Effector memory CD4-positive, alpha-beta T cell (primary cell): Measurements from ENCODE around the gene CPT1C.
A peak's percentile ranks its signal among the peaks of the same experiment; 100 is the strongest.

Source experiments
- DNase-seq, 3 donors: peaks; one replicate each; pipeline ENCODE4 v3.0.0-alpha.2; 2020
- H3K27ac ChIP-seq: 2 replicates; pipeline ENCODE4 v1.7.0; 2013; ENCODE audit warnings: mild to moderate bottlenecking, low read length, moderate library complexity; ENCODE audit not compliant: insufficient read depth, poor library complexity, severe bottlenecking
- H3K27me3 ChIP-seq: replicated peaks from 2 replicates; pipeline ENCODE4 v1.7.0; 2013; ENCODE audit warnings: mild to moderate bottlenecking, low read length; ENCODE audit not compliant: insufficient read depth, control insufficient read depth, poor library complexity, severe bottlenecking
- H3K36me3 ChIP-seq: 2 replicates; pipeline ENCODE4 v1.7.0; 2013; ENCODE audit warnings: mild to moderate bottlenecking, low read length, moderate library complexity; ENCODE audit not compliant: control insufficient read depth, insufficient read depth
- H3K4me1 ChIP-seq: 2 replicates; pipeline ENCODE4 v1.7.0; 2013; ENCODE audit warnings: low read length, mild to moderate bottlenecking; ENCODE audit not compliant: control insufficient read depth, insufficient read depth, poor library complexity, severe bottlenecking
- H3K4me3 ChIP-seq: 2 replicates; pipeline ENCODE4 v1.7.0; 2013; ENCODE audit warnings: low read length, low read depth, mild to moderate bottlenecking; ENCODE audit not compliant: insufficient read depth, poor library complexity, severe bottlenecking
- H3K9me3 ChIP-seq: 2 replicates; pipeline ENCODE4 v1.7.0; 2013; ENCODE audit warnings: mild to moderate bottlenecking, low read length, moderate library complexity; ENCODE audit not compliant: control insufficient read depth

CPT1C gene

DNA sequence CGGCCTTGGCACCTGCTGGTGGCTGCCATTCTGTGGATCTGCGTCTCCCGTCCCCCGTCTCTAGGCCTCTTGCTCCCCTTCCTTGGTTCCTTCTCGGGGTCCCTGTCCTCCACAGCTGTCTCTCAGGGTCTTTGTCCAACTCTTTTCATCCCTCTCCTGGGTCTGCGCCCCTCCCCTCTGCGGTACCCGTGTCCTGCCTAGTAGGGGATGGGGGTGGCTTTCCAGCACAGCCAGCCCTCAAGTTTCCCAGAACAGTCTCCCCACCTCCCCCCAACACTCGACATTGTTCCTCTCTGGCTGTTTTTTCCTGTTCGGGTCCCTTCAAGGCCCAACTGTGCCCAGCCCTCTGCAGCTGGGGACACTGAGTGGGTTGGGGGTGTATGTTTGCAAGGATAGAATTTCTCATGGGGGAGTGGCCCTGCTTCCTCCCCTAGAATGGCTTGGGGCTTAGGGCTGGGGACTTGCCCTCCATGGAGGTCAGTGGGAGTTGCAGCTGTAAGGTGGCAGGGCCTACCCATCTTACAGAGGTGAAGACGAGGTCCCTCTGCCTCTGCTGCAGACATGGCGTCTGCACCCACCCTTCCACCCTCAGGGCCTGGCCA lies 2.3 kb upstream of the CPT1C start:
- Histone ChIP-seq H3K9me3 (no peaks in the 10 kb centered on the region), H3K36me3 (peaks cover 37% of the 10 kb centered on the region), H3K27me3 (peaks cover 8% of the 10 kb centered on the region), H3K4me3 (no peak overlapping the region), H3K27ac (no peak overlapping the region), H3K4me1 (peaks cover 28% of the 10 kb centered on the region)
- DNase-seq, result no peak

DNA sequence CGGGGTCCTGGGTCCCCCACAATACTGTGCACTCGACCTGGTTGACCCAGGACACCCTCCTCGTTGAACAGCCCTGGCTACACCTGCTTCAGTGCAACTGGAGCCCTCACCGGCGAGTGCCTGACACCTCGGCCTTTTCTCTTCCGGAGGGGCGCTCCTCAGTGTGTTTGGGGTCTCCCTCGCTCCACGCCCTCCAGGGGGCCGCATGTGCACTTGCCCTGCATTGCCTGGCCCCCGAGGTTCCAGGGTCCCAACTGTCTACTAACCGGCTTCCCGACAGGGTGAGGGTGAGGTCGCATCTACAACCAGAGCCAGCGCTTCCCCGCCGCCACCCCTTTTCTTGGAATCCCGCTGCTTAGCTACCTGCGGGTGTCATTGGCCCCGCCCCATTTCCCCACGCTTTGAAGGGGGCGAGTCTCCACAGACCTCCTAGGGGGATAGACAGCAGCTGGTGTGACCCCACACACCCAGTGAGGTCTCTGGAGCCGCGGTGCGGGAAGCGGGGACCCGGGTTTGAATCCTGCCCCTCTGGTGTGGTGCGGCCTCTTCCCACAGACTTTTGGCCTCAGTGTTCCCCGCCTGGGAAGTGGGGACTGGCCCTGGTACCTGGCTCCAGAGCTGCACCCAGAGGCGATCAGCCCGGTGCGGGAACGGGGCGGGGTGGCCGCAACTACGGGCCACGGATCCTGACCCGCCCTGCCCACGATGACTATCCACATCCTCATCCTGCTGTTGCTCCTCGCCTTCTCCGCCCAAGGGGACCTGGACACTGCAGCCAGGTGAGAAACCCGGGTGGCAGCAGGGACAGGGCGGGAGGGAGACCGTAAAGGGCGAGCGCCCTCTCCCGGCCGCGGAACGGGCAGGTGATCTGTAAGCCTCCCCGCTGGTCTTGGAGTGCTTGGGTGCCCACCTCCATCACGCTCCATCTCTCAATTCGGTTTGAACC lies 1.5 kb upstream of the CPT1C start, which contains the start of gene ADM5:
Gene ADM5, plus strand, starts transcription at position 462 of the 946 bp plus-strand sequence. Its CDS starts 244 bp downstream, at position 706.
- no peaks in the 10 kb centered on the region for H3K9me3 ChIP-seq
- no peak within 1 kb of the TSS for H3K27ac ChIP-seq
- H3K27me3 ChIP-seq, result peaks cover 8% of the 10 kb centered on the region
- peaks cover 28% of the 10 kb centered on the region for H3K4me1 ChIP-seq
- H3K36me3 ChIP-seq, result peaks cover 29% of the 10 kb centered on the region
- H3K4me3 ChIP-seq, result peak within 1 kb of the TSS; percentile 43
- DNase-seq, result no peak

DNA sequence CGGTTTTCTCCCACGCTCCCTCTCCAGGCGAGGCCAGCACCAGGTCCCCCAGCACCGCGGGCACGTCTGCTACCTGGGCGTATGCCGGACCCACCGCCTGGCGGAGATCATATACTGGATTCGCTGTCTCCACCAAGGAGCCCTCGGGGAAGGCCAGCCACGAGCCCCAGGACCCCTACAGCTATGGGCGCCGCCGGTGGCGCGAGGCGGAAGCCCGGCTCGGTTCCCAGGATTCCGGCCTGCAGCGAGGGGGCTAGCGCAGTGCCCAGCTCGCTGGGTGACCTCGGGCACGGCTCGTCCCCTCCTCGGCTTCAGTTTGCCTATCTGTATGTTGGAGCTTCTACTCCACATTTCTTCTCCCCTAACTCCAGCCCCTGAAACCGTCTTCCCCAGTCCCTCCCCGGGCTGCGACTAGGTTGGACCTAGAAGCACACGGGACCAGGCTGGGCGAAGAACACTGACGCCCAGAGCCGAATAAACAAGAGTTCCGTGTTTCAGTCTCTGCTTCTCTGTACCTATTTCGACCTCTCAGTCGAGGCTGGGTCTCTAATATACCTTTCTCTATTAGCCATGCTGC lies 749 bp upstream of the CPT1C start:
- Histone ChIP-seq H3K36me3 (peaks cover 22% of the 10 kb centered on the region), H3K27me3 (peaks cover 8% of the 10 kb centered on the region), H3K9me3 (no peaks in the 10 kb centered on the region), H3K4me1 (peaks cover 28% of the 10 kb centered on the region), H3K27ac (no peak overlapping the region), H3K4me3 (peak overlapping the region; percentile 43)
- no peak for DNase-seq

DNA sequence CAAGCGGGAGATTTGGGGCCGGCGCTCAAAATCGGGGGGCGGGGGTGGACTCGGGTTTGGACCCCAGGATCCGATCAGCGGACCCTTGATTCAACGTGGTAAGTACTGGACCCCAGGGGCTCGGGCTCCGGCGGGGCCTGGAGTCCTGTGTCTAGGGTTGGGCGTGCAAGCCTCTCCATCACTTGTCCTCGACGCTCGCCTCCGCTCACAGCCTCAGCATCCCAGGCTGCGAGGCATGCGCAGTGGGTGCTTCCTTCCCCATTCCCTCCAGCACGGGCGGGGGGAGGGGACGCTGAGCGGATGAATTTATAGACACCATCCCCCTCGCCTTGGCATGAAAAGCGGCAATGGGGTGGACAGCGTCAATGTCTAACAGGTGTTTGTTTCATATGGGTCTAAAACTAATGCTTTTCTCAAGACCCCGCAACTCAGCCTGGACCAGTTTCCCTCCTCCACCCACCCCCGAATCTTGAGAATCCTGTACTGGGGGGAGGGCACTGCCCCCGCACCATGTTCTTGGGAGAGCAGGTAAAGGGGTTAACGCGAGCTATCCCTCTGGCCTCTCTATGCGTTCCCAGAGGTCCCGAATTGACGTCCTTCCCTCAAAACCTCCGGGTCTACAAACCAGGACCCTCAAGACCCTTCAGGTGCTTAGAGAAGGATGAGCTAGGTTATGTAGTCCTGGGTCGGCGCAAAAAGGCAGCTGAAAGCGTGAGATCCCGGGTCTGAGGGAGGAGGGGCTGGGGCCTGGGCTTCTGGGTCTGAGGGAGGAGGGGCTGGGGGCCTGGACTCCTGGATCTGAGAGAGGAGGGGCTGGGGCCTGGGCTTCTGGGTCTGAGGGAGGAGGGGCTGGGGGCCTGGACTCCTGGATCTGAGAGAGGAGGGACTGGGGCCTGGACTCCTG lies 579 bp downstream of the CPT1C start:
- DNase-seq, result no peak
- Histone ChIP-seq H3K36me3 (peaks cover 10% of the 10 kb centered on the region), H3K9me3 (no peaks in the 10 kb centered on the region), H3K4me3 (peak overlapping the region; percentile 43), H3K27ac (no peak overlapping the region), H3K27me3 (peaks cover 8% of the 10 kb centered on the region), H3K4me1 (peaks cover 28% of the 10 kb centered on the region)

DNA sequence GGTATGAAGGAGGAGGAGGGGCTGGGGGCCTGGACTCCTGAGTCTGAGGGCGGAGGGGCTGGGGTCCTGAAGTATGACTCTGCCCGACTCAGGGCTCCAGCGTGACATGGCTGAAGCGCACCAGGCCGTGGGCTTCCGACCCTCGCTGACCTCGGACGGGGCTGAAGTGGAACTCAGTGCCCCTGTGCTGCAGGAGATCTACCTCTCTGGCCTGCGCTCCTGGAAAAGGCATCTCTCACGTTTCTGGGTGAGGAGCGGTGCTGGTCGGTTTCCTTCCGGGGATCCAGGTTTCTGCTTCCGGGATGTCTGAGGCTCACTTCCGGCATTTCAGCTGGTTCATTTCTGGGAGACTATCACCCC lies 1.2 kb downstream of the CPT1C start:
- DNase-seq, result no peak
- Histone ChIP-seq H3K27ac (no peak overlapping the region), H3K4me3 (no peak overlapping the region), H3K36me3 (peaks cover 5% of the 10 kb centered on the region), H3K4me1 (peaks cover 28% of the 10 kb centered on the region), H3K9me3 (no peaks in the 10 kb centered on the region), H3K27me3 (peaks cover 8% of the 10 kb centered on the region)

DNA sequence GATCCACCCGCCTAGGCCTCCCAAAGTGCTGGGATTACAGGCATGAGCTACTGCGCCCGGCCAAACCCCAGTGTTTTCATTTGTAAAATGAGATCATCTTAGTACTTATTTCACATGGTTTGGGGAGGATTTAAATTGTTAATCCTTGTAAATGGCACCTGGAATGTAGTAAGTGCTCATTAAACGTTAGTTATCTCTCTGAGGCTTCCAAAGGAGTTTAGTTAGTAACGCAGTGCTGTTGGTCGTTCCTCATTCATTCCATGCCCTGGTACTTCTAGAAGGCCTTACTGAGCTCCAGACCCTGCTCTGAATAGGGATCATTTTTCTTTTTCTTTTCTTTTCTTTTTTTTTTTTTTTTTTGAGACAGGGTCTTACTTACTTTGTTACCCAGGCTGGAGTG lies 5.2 kb downstream of the CPT1C start:
- DNase-seq, result no peak
- H3K4me3 ChIP-seq, result no peak overlapping the region
- no peaks in the 10 kb centered on the region for H3K36me3 ChIP-seq
- H3K27me3 ChIP-seq, result peaks cover 4% of the 10 kb centered on the region
- H3K4me1 ChIP-seq, result peaks cover 9% of the 10 kb centered on the region
- no peaks in the 10 kb centered on the region for H3K9me3 ChIP-seq
- H3K27ac ChIP-seq, result no peak overlapping the region

DNA sequence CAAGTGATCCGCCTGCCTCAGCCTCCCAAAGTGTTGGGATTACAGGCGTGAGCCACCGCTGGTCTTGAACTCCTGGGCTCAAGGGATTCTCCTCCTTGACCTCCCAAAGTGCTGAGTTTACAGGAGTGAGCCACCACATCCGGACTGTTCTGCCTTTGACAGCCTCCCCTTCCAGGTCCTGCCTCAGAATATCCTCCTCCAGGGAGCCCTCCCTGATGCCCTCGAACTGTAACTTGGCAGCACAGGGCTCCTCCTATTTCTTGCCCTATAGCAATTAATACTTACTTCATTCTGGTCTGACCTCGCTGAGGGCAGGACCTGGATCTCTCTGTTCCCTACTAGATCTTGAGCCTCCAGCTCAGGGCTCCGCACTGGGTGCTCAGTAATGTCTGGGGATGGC lies 5.9 kb downstream of the CPT1C start:
- H3K27me3 ChIP-seq, result peaks cover 2% of the 10 kb centered on the region

DNA sequence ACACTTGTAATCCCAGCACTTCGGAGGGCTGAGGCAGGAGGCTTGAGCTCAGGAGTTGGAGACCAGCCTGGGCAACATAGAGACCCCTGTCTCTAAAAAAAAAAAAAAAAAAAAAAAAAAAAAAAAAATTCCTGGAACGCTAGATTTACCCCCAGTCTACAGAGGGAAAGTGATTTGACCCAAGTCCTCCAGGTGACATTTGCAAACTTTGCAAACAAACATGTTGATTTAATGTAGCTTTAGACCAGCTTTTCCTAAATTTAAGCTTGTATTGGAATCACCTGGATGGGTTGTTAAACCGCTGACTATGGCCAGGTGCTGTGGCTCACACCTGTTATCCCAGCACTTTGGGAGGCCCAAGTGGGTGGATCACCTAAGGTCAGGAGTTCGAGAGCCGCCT lies 8.4 kb downstream of the CPT1C start:
- no peaks in the 10 kb centered on the region for H3K4me1 ChIP-seq
- no peak for DNase-seq
- H3K36me3 ChIP-seq, result no peaks in the 10 kb centered on the region
- H3K27me3 ChIP-seq, result peaks cover 2% of the 10 kb centered on the region
- no peak overlapping the region for H3K27ac ChIP-seq
- no peaks in the 10 kb centered on the region for H3K9me3 ChIP-seq
- H3K4me3 ChIP-seq, result no peak overlapping the region

More for the DNA sequence above, 5.9 kb downstream of the CPT1C start:
- peaks cover 2% of the 10 kb centered on the region for H3K4me1 ChIP-seq
- no peak overlapping the region for H3K4me3 ChIP-seq
- no peaks in the 10 kb centered on the region for H3K9me3 ChIP-seq
- H3K36me3 ChIP-seq, result no peaks in the 10 kb centered on the region
- no peak for DNase-seq
- no peak overlapping the region for H3K27ac ChIP-seq

DNA sequence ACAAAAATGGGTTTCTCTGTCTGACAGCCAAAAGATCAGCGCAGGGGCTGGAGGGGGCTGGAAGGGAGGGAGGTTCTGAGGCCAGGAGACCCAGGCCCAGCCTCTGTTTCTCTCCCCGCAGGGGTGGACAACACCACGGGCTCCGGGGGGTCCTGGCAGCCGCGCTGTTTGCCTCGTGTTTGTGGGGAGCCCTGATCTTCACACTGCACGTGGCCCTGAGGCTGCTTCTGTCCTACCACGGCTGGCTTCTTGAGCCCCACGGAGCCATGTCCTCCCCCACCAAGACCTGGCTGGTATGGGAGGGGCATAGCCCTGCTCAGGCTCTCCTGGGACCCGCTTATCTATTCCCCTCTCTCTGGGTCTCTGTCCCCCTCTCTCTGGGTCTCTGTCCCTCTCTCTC lies 9.6 kb downstream of the CPT1C start:
- H3K9me3 ChIP-seq, result no peaks in the 10 kb centered on the region
- no peak overlapping the region for H3K4me3 ChIP-seq
- H3K27ac ChIP-seq, result no peak overlapping the region
- H3K4me1 ChIP-seq, result no peaks in the 10 kb centered on the region
- DNase-seq, result no peak
- no peaks in the 10 kb centered on the region for H3K36me3 ChIP-seq
- H3K27me3 ChIP-seq, result peaks cover 2% of the 10 kb centered on the region
